GM19372 (cell line): ENCODE measurements around the gene GLYR1.
A peak's percentile ranks its signal among the peaks of the same experiment; 100 is the strongest.

Experiments
- ATAC-seq: cut with Tn5 transposase; IDR thresholded peaks from one replicate; pipeline ENCODE4 v1.9.1; 2021; ENCODE audit warnings: mild to moderate bottlenecking, low read depth, moderate library complexity; ENCODE audit not compliant: unreplicated experiment

GLYR1 gene

GRCh38 chr16:4769306-4769638, 77.8 kb downstream of the GLYR1 start:
- ATAC-seq, result no peak

GRCh38 chr16:4768549-4769305, 78.4 kb downstream of the GLYR1 start:
- peak; percentile 59 for ATAC-seq

DNA sequence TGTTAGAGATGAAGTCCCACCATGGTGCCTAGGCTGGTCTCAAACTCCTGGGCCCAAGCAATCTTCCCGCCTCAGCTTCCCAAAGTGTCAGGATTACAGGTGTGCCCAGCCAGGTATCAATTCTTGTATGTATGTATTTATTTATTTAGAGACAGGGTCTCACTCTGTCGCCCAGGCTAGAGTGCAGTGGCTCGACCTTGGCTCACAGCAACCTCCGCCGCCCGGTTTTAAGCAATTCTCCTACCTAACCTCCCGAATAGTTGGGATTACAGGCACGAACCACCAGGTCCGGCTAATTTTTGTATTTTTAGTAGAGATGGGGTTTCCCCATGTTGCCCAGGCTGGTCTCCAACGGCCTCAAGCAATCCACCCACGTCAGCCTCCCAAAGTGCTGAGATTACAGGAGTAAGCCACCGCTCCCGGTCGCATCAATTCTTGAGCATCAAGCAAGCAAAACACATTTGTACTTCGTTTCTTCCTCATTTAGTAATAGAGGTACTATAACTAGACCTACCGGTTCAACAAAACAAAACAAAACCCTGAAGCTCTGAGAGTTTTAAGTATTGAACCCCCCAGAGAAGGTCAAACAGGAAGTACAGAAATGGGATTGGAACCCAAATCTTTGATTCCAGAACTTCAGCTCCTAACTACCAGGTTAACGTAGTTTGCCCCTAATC, 79.1 kb downstream of the GLYR1 start:
- ATAC-seq, result peak; percentile 2

DNA sequence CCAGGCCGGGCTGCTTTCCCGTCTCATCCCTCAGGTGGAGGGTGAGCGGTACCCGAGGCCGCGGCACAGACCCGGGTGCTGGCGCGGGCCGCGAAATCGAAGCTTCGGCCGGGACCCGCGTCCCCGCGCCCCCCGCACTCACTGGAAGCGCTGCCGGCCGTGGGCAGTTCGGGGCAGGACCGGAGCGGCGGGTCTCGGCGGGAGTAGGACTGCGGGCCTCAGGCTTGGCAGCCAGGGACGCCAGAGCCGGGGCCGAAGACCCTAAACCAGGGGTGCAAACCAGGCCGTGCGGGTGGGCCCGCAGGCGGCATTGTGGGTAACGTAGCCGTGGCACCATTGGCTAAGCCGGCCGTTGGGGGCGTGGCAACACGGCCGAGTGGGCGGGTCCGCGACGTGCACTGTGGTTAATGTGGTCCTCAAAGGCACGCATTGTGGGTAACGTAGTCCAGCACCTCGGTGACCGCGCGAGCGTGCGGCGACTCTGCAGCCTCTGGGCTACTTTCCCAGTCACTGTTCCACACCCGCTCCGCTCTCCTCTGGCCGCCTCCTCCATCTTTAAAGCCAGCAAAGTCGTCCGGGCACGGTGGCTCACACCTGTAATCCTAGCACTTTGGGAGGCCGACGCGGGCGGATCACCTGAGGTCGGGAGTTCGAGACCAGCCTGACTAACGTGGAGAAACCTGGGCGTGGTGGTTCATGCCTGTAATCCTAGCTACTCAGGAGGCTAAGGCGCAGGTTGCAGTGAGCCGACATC, 80.0 kb downstream of the GLYR1 start, which contains the start of gene ZNF500:
Gene ZNF500 (minus strand): TSS at position 288 of the 754 bp plus-strand sequence. CDS start 1,184 bp downstream, outside the sequence.
- ATAC-seq, result peak; percentile 78

DNA sequence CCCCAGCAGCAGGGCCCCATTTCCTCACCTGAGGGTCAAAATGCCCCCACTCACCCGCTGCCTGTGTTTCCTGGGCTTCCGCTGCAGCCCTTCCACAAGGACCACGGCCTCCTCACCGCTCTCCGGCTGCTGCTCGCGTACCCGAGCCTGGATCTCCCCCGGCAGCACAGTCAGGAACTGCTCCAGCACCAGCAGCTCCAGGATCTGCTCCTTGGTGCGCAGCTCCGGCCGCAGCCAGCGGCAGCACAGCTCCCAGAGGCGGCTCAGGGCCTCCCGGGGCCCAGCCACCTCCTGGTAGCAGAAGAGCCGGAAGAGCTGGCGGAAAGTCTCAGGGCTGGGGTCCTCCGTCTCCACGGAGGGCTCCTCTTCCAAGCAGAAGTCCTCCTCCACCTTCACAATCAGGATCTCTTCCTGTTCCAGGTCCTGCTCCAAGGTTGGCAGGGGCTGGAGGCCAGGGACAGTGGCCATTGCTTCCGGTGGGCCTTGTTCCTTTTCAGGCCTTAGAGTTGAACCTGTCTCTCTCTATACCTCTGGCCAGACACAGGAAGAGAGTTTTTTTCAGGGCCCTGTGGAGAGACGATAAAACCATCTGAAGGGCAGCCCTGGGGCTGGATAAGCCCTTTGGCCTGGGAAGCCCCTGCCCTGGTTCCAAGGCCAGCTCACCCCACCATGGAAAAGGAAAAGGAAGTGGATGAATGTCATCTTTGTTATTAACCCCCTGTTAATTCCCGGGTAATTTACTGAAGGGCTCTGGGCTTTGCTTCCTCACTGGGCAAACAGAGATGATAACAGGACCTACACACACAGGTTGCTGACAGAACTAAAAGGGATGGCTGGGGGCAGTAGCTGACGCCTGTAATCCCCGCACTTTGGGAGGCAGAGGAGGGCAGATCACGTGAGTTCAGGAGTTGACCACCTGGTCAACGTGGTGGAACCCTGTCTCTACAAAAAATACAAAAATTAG, 81.3 kb downstream of the GLYR1 start:
- no peak for ATAC-seq

DNA sequence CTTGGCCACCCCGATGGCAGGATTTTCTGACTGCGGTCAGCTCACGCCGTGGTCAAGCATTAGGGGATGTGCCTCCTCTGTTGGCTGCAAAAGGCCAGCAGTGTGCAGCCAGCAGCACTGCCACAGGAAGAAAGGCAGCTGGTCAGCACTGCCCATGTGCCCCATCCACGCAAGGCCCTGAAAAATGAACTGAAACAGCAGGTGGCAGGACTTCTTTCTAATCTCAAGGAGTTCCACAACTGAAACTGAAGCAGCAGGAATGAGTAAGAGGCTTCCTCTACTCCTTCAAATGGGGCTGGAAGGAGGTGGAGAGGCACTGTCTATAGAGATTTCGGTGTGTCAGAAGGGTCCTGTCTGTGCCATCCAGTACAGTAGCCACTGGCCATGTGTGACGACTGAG, 83.3 kb downstream of the GLYR1 start:
- ATAC-seq, result no peak

- no peak for ATAC-seq
Observed at GRCh38 chr16:4762205-4762604, 84.9 kb downstream of the GLYR1 start.

- ATAC-seq, result no peak
Observed at GRCh38 chr16:4760221-4760910, 86.7 kb downstream of the GLYR1 start.

- no peak for ATAC-seq
Observed at GRCh38 chr16:4755687-4756086, 91.4 kb downstream of the GLYR1 start.

- no peak for ATAC-seq
Observed at GRCh38 chr16:4754865-4755264, 92.2 kb downstream of the GLYR1 start.

DNA sequence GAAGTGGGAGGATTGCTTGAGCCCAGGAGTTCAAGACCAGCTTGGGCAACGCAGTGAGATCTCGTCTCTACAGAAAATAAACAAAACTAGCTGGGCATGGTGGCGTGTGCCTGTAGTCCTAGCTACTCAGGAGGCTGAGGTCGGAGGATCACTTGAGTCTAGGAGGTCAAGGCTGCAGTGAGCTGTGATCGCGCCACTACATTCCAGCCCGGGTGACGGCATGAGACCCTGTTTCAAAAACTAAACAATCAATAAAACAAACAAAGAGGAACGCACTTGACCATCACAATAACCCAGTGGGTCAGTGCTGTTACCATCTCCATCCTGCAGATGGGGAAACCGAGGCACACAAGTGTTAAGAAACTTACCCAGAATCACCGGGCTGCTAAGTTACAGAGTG, 93.9 kb downstream of the GLYR1 start:
- no peak for ATAC-seq
